ENCODE results near the gene FMNL2. TPM values are rescaled to one million over a fixed set of nuclear protein-coding genes. Genes with fewer than 3 reads are reported as not detected.

Gene FMNL2
- total and polyA plus RNA-seq, 4 donors = 1.5 to 9.3 (median 5.1) TPM

- no peak for TF ChIP-seq RAD21 (IDR thresholded peaks at IDR 0.05)
- no peak for TF ChIP-seq EGR1 (IDR thresholded peaks at IDR 0.05; ENCODE audit: low read depth in 2 of 2)
- no peak for TF ChIP-seq FOXA1 (IDR thresholded peaks at IDR 0.05)
- TF ChIP-seq RXRA (IDR thresholded peaks at IDR 0.05) = no peak
- no peak for TF ChIP-seq GABPA (IDR thresholded peaks at IDR 0.05 in 1 of 2, conservative IDR thresholded peaks at IDR 0.05 in 1 of 2)
- TF ChIP-seq TAF1 (conservative IDR thresholded peaks at IDR 0.05) = no peak
- TF ChIP-seq FOXA2 (IDR thresholded peaks at IDR 0.05) = no peak
- no peak for TF ChIP-seq ZBTB33 (IDR thresholded peaks at IDR 0.05)
- TF ChIP-seq NR2F2 (IDR thresholded peaks at IDR 0.05) = no peak
- TF ChIP-seq HNF4A (conservative IDR thresholded peaks at IDR 0.05) = no peak
- TF ChIP-seq SP1 (IDR thresholded peaks at IDR 0.05) = no peak
- TF ChIP-seq, protein P1, sequence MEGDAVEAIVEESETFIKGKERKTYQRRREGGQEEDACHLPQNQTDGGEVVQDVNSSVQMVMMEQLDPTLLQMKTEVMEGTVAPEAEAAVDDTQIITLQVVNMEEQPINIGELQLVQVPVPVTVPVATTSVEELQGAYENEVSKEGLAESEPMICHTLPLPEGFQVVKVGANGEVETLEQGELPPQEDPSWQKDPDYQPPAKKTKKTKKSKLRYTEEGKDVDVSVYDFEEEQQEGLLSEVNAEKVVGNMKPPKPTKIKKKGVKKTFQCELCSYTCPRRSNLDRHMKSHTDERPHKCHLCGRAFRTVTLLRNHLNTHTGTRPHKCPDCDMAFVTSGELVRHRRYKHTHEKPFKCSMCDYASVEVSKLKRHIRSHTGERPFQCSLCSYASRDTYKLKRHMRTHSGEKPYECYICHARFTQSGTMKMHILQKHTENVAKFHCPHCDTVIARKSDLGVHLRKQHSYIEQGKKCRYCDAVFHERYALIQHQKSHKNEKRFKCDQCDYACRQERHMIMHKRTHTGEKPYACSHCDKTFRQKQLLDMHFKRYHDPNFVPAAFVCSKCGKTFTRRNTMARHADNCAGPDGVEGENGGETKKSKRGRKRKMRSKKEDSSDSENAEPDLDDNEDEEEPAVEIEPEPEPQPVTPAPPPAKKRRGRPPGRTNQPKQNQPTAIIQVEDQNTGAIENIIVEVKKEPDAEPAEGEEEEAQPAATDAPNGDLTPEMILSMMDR (IDR thresholded peaks at IDR 0.05; ENCODE audit: low read depth, low read length, missing input control) = no peak
- TF ChIP-seq YY1 (IDR thresholded peaks at IDR 0.05) = no peak
- TF ChIP-seq, protein P2, sequence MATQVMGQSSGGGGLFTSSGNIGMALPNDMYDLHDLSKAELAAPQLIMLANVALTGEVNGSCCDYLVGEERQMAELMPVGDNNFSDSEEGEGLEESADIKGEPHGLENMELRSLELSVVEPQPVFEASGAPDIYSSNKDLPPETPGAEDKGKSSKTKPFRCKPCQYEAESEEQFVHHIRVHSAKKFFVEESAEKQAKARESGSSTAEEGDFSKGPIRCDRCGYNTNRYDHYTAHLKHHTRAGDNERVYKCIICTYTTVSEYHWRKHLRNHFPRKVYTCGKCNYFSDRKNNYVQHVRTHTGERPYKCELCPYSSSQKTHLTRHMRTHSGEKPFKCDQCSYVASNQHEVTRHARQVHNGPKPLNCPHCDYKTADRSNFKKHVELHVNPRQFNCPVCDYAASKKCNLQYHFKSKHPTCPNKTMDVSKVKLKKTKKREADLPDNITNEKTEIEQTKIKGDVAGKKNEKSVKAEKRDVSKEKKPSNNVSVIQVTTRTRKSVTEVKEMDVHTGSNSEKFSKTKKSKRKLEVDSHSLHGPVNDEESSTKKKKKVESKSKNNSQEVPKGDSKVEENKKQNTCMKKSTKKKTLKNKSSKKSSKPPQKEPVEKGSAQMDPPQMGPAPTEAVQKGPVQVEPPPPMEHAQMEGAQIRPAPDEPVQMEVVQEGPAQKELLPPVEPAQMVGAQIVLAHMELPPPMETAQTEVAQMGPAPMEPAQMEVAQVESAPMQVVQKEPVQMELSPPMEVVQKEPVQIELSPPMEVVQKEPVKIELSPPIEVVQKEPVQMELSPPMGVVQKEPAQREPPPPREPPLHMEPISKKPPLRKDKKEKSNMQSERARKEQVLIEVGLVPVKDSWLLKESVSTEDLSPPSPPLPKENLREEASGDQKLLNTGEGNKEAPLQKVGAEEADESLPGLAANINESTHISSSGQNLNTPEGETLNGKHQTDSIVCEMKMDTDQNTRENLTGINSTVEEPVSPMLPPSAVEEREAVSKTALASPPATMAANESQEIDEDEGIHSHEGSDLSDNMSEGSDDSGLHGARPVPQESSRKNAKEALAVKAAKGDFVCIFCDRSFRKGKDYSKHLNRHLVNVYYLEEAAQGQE (IDR thresholded peaks at IDR 0.05) = no peak
- TF ChIP-seq JUND (IDR thresholded peaks at IDR 0.05) = no peak
- TF ChIP-seq HNF4G (IDR thresholded peaks at IDR 0.05) = no peak
- TF ChIP-seq, protein P3, sequence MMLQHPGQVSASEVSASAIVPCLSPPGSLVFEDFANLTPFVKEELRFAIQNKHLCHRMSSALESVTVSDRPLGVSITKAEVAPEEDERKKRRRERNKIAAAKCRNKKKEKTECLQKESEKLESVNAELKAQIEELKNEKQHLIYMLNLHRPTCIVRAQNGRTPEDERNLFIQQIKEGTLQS (IDR thresholded peaks at IDR 0.05) = no peak
- Histone ChIP-seq H3K9me3 (ENCODE audit: control insufficient read depth in 4 of 4, low read length in 3 of 4) (no peaks in the 10 kb centered on the region), H3K4me3 (ENCODE audit: low read depth in 1 of 3, low read length in 3 of 3) (no peak overlapping the region), H3K27me3 (ENCODE audit: control insufficient read depth in 4 of 4, insufficient read depth in 4 of 4, low read length in 3 of 4) (no peaks in the 10 kb centered on the region), H3K36me3 (ENCODE audit: control insufficient read depth in 4 of 4, insufficient read depth in 3 of 4, low read depth in 1 of 4, low read length in 3 of 4) (no peaks in the 10 kb centered on the region), H3K27ac (ENCODE audit: low read depth in 1 of 2, low read length in 2 of 2) (no peak overlapping the region), H3K4me1 (ENCODE audit: control insufficient read depth in 4 of 4, insufficient read depth in 4 of 4, low read length in 3 of 4) (no peaks in the 10 kb centered on the region), H3K9ac (ENCODE audit: low read depth in 1 of 2, low read length in 2 of 2) (no peak overlapping the region)
- WGBS = 78% methylated on average over 2 of the region's 2 CpGs
- no peak for DNase-seq (ENCODE audit: low spot score)
Measured at GRCh38 chr2:152355409-152355831, 20.4 kb downstream of the FMNL2 start.
